ENCODE measurements around the gene VEGFB.

The VEGFB gene

GRCh38 chr11:64201543-64201942, 32.8 kb upstream of the VEGFB start:
- Histone ChIP-seq H3K36me3 (replicated peaks; ENCODE audit: low read depth, low read length) (peaks cover 59% of the 10 kb centered on the region), H3K9ac (ENCODE audit: low read length) (no peak overlapping the region), H3K9me3 (ENCODE audit: insufficient read depth, low read length) (no peaks in the 10 kb centered on the region), H3K27me3 (ENCODE audit: low read depth, low read length) (no peaks in the 10 kb centered on the region), H4K20me1 (ENCODE audit: insufficient read depth, low read length) (no peaks in the 10 kb centered on the region; the same call in 1 of the 2 replicates), H3K4me2 (ENCODE audit: low read length) (no peak overlapping the region), H3K4me1 (ENCODE audit: low read length) (peaks cover 27% of the 10 kb centered on the region), H3K79me2 (ENCODE audit: low read length) (peaks cover 17% of the 10 kb centered on the region), H3K27ac (ENCODE audit: low read length) (no peak overlapping the region), H2AFZ (ENCODE audit: low read depth, low read length) (no peak overlapping the region), H3K4me3 (ENCODE audit: low read length) (no peak overlapping the region)
- TF ChIP-seq EZH2phosphoT487 (IDR thresholded peaks at IDR 0.05; ENCODE audit: low read depth), result no peak
- no peak for TF ChIP-seq CTCF (IDR thresholded peaks at IDR 0.05; ENCODE audit: low read depth, low read length)

- peaks cover 27% of the 10 kb centered on the region for H3K79me2 ChIP-seq (ENCODE audit: low read length)
- peaks cover 42% of the 10 kb centered on the region for H3K4me1 ChIP-seq (ENCODE audit: low read length)
- no peaks in the 10 kb centered on the region; the same call in 1 of the 2 replicates for H4K20me1 ChIP-seq (ENCODE audit: insufficient read depth, low read length)
- H3K4me2 ChIP-seq (ENCODE audit: low read length), result no peak overlapping the region
- no peak overlapping the region for H2AFZ ChIP-seq (ENCODE audit: low read depth, low read length)
- H3K9me3 ChIP-seq (ENCODE audit: insufficient read depth, low read length), result no peaks in the 10 kb centered on the region
- H3K27me3 ChIP-seq (ENCODE audit: low read depth, low read length), result no peaks in the 10 kb centered on the region
- H3K27ac ChIP-seq (ENCODE audit: low read length), result no peak overlapping the region
- TF ChIP-seq CTCF (IDR thresholded peaks at IDR 0.05; ENCODE audit: low read depth, low read length) (no peak), EZH2phosphoT487 (IDR thresholded peaks at IDR 0.05; ENCODE audit: low read depth) (no peak)
- no peak overlapping the region for H3K4me3 ChIP-seq (ENCODE audit: low read length)
- no peak overlapping the region for H3K9ac ChIP-seq (ENCODE audit: low read length)
- H3K36me3 ChIP-seq (replicated peaks; ENCODE audit: low read depth, low read length), result peaks cover 50% of the 10 kb centered on the region
Measured at GRCh38 chr11:64202992-64203391, 31.4 kb upstream of the VEGFB start.

- Histone ChIP-seq H2AFZ (ENCODE audit: low read depth, low read length) (no peak overlapping the region), H3K4me1 (ENCODE audit: low read length) (peaks cover 47% of the 10 kb centered on the region), H3K9ac (ENCODE audit: low read length) (no peak overlapping the region), H3K36me3 (replicated peaks; ENCODE audit: low read depth, low read length) (peaks cover 53% of the 10 kb centered on the region), H3K4me2 (ENCODE audit: low read length) (no peak overlapping the region), H3K4me3 (ENCODE audit: low read length) (no peak overlapping the region), H3K27me3 (ENCODE audit: low read depth, low read length) (no peaks in the 10 kb centered on the region), H3K9me3 (ENCODE audit: insufficient read depth, low read length) (no peaks in the 10 kb centered on the region), H3K27ac (ENCODE audit: low read length) (no peak overlapping the region), H3K79me2 (ENCODE audit: low read length) (peaks cover 33% of the 10 kb centered on the region), H4K20me1 (ENCODE audit: insufficient read depth, low read length) (no peaks in the 10 kb centered on the region; the same call in 1 of the 2 replicates)
- TF ChIP-seq CTCF (IDR thresholded peaks at IDR 0.05; ENCODE audit: low read depth, low read length) (no peak), EZH2phosphoT487 (IDR thresholded peaks at IDR 0.05; ENCODE audit: low read depth) (no peak)
Measured at GRCh38 chr11:64203421-64204079, 30.8 kb upstream of the VEGFB start.

- Histone ChIP-seq H3K27ac (ENCODE audit: low read length) (no peak overlapping the region), H3K9me3 (ENCODE audit: insufficient read depth, low read length) (no peaks in the 10 kb centered on the region), H3K36me3 (replicated peaks; ENCODE audit: low read depth, low read length) (peaks cover 56% of the 10 kb centered on the region), H3K79me2 (ENCODE audit: low read length) (peaks cover 36% of the 10 kb centered on the region), H2AFZ (ENCODE audit: low read depth, low read length) (no peak overlapping the region), H3K27me3 (ENCODE audit: low read depth, low read length) (no peaks in the 10 kb centered on the region), H3K4me3 (ENCODE audit: low read length) (no peak overlapping the region), H3K4me1 (ENCODE audit: low read length) (peaks cover 47% of the 10 kb centered on the region), H3K4me2 (ENCODE audit: low read length) (no peak overlapping the region), H4K20me1 (ENCODE audit: insufficient read depth, low read length) (no peaks in the 10 kb centered on the region; the same call in 1 of the 2 replicates), H3K9ac (ENCODE audit: low read length) (no peak overlapping the region)
- no peak for TF ChIP-seq CTCF (IDR thresholded peaks at IDR 0.05; ENCODE audit: low read depth, low read length)
Measured at GRCh38 chr11:64204080-64204440, 30.3 kb upstream of the VEGFB start.
